CD4-positive, alpha-beta T cell treated with Interleukin-17A for 4 hours (primary cell): ENCODE results near the gene ARHGAP31.
"Not testable (repeated sequence)": the region's sequence is repeated elsewhere in the genome, so short reads cannot be mapped to it uniquely, and the experiment has no call there.

Source experiments
- DNase-seq: peaks from one replicate; pipeline ENCODE4 v3.0.0-alpha.2; 2020; ENCODE audit warnings: mixed read lengths

The ARHGAP31 gene

GRCh38 chr3:119294696-119295671, 801 bp downstream of the ARHGAP31 start:
- DNase-seq, result peak; percentile 70

- DNase-seq, result no peak
Observed at GRCh38 chr3:119295816-119296726, 1.9 kb downstream of the ARHGAP31 start.

GRCh38 chr3:119296727-119297122, 2.5 kb downstream of the ARHGAP31 start:
- DNase-seq, result no peak

- no peak for DNase-seq
Observed at GRCh38 chr3:119297169-119297568, 3.0 kb downstream of the ARHGAP31 start.

- DNase-seq, result no peak
Observed at GRCh38 chr3:119298565-119298941, 4.4 kb downstream of the ARHGAP31 start.

GRCh38 chr3:119300991-119301391, 6.8 kb downstream of the ARHGAP31 start:
- DNase-seq, result no peak

- DNase-seq, result no peak
Observed at GRCh38 chr3:119301662-119302061, 7.5 kb downstream of the ARHGAP31 start.

- no peak for DNase-seq
Observed at GRCh38 chr3:119302697-119303551, 8.7 kb downstream of the ARHGAP31 start.

- DNase-seq, result no peak
Observed at GRCh38 chr3:119304201-119304713, 10.1 kb downstream of the ARHGAP31 start.

GRCh38 chr3:119305286-119305685, 11.1 kb downstream of the ARHGAP31 start:
- DNase-seq, result no peak

GRCh38 chr3:119306378-119306777, 12.2 kb downstream of the ARHGAP31 start:
- not testable (repeated sequence) for DNase-seq

- DNase-seq, result no peak
Observed at GRCh38 chr3:119308355-119308754, 14.2 kb downstream of the ARHGAP31 start.

GRCh38 chr3:119309591-119309990, 15.4 kb downstream of the ARHGAP31 start:
- DNase-seq, result no peak

- DNase-seq, result no peak
Observed at GRCh38 chr3:119310071-119310470, 15.9 kb downstream of the ARHGAP31 start.

- no peak for DNase-seq
Observed at GRCh38 chr3:119311081-119311925, 17.1 kb downstream of the ARHGAP31 start.

GRCh38 chr3:119313461-119313860, 19.3 kb downstream of the ARHGAP31 start:
- DNase-seq, result no peak

- DNase-seq, result no peak
Observed at GRCh38 chr3:119314821-119315220, 20.6 kb downstream of the ARHGAP31 start.

- no peak for DNase-seq
Observed at GRCh38 chr3:119315600-119316312, 21.6 kb downstream of the ARHGAP31 start.

- DNase-seq, result no peak
Observed at GRCh38 chr3:119316313-119316670, 22.1 kb downstream of the ARHGAP31 start.

- no peak for DNase-seq
Observed at GRCh38 chr3:119318876-119319275, 24.7 kb downstream of the ARHGAP31 start.

GRCh38 chr3:119319311-119319710, 25.1 kb downstream of the ARHGAP31 start:
- no peak for DNase-seq
